B cell (primary cell): ENCODE measurements around the gene DENND6A. TPM values are rescaled to one million over a fixed set of nuclear protein-coding genes. Genes with fewer than 3 reads are reported as not detected.

Source experiments
- ATAC-seq: fragments of 200-7000 bp; cut with Tn5 transposase; one replicate; pipeline ENCODE4 v1.10.0; 2021; ENCODE audit warnings: low read depth, mild to moderate bottlenecking, moderate number of reproducible peaks, moderate library complexity
- CTCF ChIA-PET: fragments of 350-600 bp; sonication (Branson Sonifier 250); formaldehyde crosslinking; loops from one replicate; lab custom pipeline; 2021; ENCODE audit warnings: antibody characterized with exemption, inconsistent platforms; lab: Charles Lee
- POLR2A ChIA-PET: fragments of 350-600 bp; sonication (Branson Sonifier 250); formaldehyde crosslinking; loops from one replicate; lab custom pipeline; 2021; ENCODE audit warnings: antibody characterized with exemption; lab: Charles Lee
- DNase-seq: peaks from one replicate; pipeline ENCODE4 v3.0.0; 2013
- H2AFZ ChIP-seq: 2 replicates; pipeline ENCODE4 v1.6.1; 2012; ENCODE audit warnings: mild to moderate bottlenecking, low read depth, low read length; ENCODE audit not compliant: insufficient read depth, poor library complexity, severe bottlenecking
- H3K27ac ChIP-seq, 2 donors: 1 replicate in 1 of 2; 2 replicates in 1 of 2; pipeline ENCODE4 v1.5.1; 2012 to 2013; ENCODE audit warnings: low read length in 2 of 2, mild to moderate bottlenecking in 2 of 2, moderate library complexity in 1 of 2
- H3K27me3 ChIP-seq, 4 experiments: fragments of 200-600 bp in 1 of 4; sonication (generic) in 1 of 4; replicated peaks in 1 of 4; 1 replicate in 2 of 4; 2 replicates in 2 of 4; pipeline versions ENCODE4 v1.6.1 to v1.7.0; 2013 to 2016; ENCODE audit warnings: low read length in 3 of 4, mild to moderate bottlenecking in 2 of 4, mixed read lengths in 1 of 4, moderate library complexity in 1 of 4; ENCODE audit not compliant: insufficient read depth in 4 of 4, control insufficient read depth in 3 of 4; ENCODE audit errors: control extremely low read depth in 1 of 4
- H3K36me3 ChIP-seq, 2 experiments: replicated peaks in 1 of 2; 1 replicate in 1 of 2; 2 replicates in 1 of 2; pipeline versions ENCODE4 v1.6.1 to v1.7.1; 2013; ENCODE audit warnings: low read length in 1 of 2; ENCODE audit not compliant: insufficient read depth in 2 of 2, control insufficient read depth in 1 of 2; ENCODE audit errors: control extremely low read depth in 1 of 2, extremely low read depth in 1 of 2
- H3K4me1 ChIP-seq, 2 donors: fragments of 200-600 bp in 1 of 2; sonication (generic) in 1 of 2; 1 replicate in 1 of 2; 2 replicates in 1 of 2; pipeline versions ENCODE4 v1.5.1 to v1.6.1; 2013 to 2017; ENCODE audit warnings: low read length in 2 of 2; ENCODE audit not compliant: control insufficient read depth in 2 of 2, insufficient read depth in 2 of 2
- H3K4me2 ChIP-seq: replicated peaks from 2 replicates; pipeline ENCODE3; 2012; ENCODE audit warnings: mild to moderate bottlenecking, low read depth, low read length; ENCODE audit not compliant: poor library complexity, severe bottlenecking
- H3K4me3 ChIP-seq, 5 experiments: fragments of 200-600 bp in 1 of 5; sonication (generic) in 1 of 5; 1 replicate in 3 of 5; 2 replicates in 2 of 5; pipeline versions ENCODE4 v1.5.1 to v1.7.0; 2011 to 2016; ENCODE audit warnings: low read length in 4 of 5, mild to moderate bottlenecking in 4 of 5, low read depth in 2 of 5, control low read depth in 1 of 5, moderate library complexity in 1 of 5; ENCODE audit not compliant: insufficient read depth in 1 of 5; ENCODE audit errors: control extremely low read depth in 1 of 5, extremely low read depth in 1 of 5
- H3K79me2 ChIP-seq: fragments of 200-600 bp; sonication (generic); one replicate; pipeline ENCODE4 v1.6.0; 2016; ENCODE audit warnings: low read length; ENCODE audit not compliant: control insufficient read depth, insufficient read depth
- H3K9ac ChIP-seq: fragments of 200-600 bp; sonication (generic); 2 replicates; pipeline ENCODE4 v1.6.1; 2017; ENCODE audit warnings: mild to moderate bottlenecking, low read length, moderate library complexity
- H3K9me3 ChIP-seq, 3 donors: one replicate each; pipeline versions ENCODE4 v1.6.1 to v1.7.1; 2013; ENCODE audit warnings: low read length in 2 of 3; ENCODE audit not compliant: control insufficient read depth in 2 of 3, insufficient read depth in 1 of 3; ENCODE audit errors: control extremely low read depth in 1 of 3
- H4K20me1 ChIP-seq: 2 replicates; pipeline ENCODE4 v1.6.0; 2012; ENCODE audit warnings: mild to moderate bottlenecking, low read length; ENCODE audit not compliant: insufficient read depth, control insufficient read depth, poor library complexity, severe bottlenecking
- H3K27ac Mint-ChIP-seq: one replicate; pipeline ENCODE4 v1.8.0; 2021; ENCODE audit warnings: mixed read lengths
- H3K27me3 Mint-ChIP-seq: one replicate; pipeline ENCODE4 v1.8.0; 2021; ENCODE audit warnings: mixed read lengths
- H3K4me1 Mint-ChIP-seq: one replicate; pipeline ENCODE4 v1.8.0; 2021; ENCODE audit warnings: mixed read lengths
- H3K4me3 Mint-ChIP-seq: one replicate; pipeline ENCODE4 v1.8.0; 2021; ENCODE audit warnings: mixed read lengths
- H3K9me3 Mint-ChIP-seq: one replicate; pipeline ENCODE4 v1.8.0; 2022; ENCODE audit warnings: mixed read lengths; ENCODE audit not compliant: insufficient read depth
- EZH2 ChIP-seq: IDR thresholded peaks from 2 replicates; pipeline ENCODE4 v1.6.1; 2012; ENCODE audit warnings: borderline replicate concordance, low read depth, mild to moderate bottlenecking, moderate library complexity, low read length; ENCODE audit not compliant: insufficient read depth, poor library complexity, severe bottlenecking
- WGBS: methylation state at CpG from one replicate; pipeline ENCODE4 v1.1.5; 2013; ENCODE audit warnings: missing lambda C conversion rate; ENCODE audit not compliant: insufficient coverage; 5-methylcytosine and 5-hydroxymethylcytosine counted together
- intact Hi-C: fragments of 100-400 bp; cut with micrococcal nuclease; formaldehyde crosslinking; loops from one replicate; pipeline ENCODE4 v1.10.0; 2022
- polyA plus RNA-seq: library from polyadenylated mRNA; depleted of rRNA; stranded (reverse); fragments of >200 nt; gene quantifications from 2 replicates; pipeline ENCODE4 v1.2.3, GENCODE V29; 2012
- total RNA-seq, 2 donors: library from RNA; stranded (reverse); fragments of 120-200 nt in 1 of 2; gene quantifications; 1 replicate in 1 of 2; 2 replicates in 1 of 2; pipeline versions ENCODE4 v1.2.3 to v1.2.4, GENCODE V29; 2013 to 2022
- TF ChIP-seq, protein P1 (sequence below): fragments of 200-600 bp; IDR thresholded peaks from one replicate; pipeline ENCODE4 v1.8.0; 2022; ENCODE audit warnings: antibody characterized with exemption, mild to moderate bottlenecking

DENND6A gene
- total and polyA plus RNA-seq, 2 donors (not counting 1 experiment from before 2014, with no cell fraction given): 10.0 to 31.5 TPM

DNA sequence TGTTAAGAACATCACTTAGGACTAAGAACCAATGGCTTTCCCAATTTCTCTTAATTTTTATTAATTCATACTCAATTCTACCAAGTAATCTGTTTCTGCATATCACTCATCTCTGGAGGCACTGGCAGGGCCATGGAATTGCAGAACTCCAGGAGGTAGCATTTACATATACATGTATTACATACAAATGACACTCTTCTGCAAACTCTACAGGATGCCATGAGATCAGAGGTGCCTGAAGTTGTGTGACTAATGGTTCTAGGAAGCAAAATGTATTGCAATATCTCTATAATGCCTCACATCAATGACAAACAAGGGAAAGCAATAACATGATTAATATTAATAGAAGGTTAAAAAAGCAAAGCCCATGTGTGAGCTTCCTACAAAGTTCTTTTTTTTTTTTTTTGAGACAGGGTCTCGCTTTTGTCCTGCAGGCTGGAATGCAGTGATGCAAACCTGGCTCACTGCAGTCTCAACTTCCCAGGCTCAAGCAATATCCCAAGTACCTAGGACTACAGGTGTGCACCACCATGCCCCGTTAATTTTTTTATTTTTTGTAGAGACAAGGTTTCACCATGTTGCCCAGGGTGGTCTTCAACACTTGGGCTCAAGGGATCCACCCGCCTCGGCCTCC is 33.0 kb downstream of the DENND6A start:
- Histone ChIP-seq H3K4me1 (no peaks in the 10 kb centered on the region), H3K27me3 (no peaks in the 10 kb centered on the region), H3K4me2 (no peak overlapping the region), H3K79me2 (no peaks in the 10 kb centered on the region), H3K27ac (no peak overlapping the region), H2AFZ (no peak overlapping the region), H3K9me3 (no peaks in the 10 kb centered on the region), H4K20me1 (no peaks in the 10 kb centered on the region), H3K9ac (no peak overlapping the region), H3K36me3 (peaks cover 15 to 37% of the 10 kb centered on the region in 2 experiments), H3K4me3 (no peak overlapping the region)
- POLR2A ChIA-PET: interaction anchor here (0.7 kb wide), 1 partner anchor 101 kb away, joined by 4 read pairs; no protein-coding TSS in a partner anchor
- Mint-ChIP-seq H3K27me3 (no peaks in the 10 kb centered on the region), H3K4me1 (no peaks in the 10 kb centered on the region), H3K4me3 (no peak overlapping the region), H3K9me3 (no peaks in the 10 kb centered on the region), H3K27ac (no peak overlapping the region)
- no peak for TF ChIP-seq EZH2
- TF ChIP-seq, protein P1, sequence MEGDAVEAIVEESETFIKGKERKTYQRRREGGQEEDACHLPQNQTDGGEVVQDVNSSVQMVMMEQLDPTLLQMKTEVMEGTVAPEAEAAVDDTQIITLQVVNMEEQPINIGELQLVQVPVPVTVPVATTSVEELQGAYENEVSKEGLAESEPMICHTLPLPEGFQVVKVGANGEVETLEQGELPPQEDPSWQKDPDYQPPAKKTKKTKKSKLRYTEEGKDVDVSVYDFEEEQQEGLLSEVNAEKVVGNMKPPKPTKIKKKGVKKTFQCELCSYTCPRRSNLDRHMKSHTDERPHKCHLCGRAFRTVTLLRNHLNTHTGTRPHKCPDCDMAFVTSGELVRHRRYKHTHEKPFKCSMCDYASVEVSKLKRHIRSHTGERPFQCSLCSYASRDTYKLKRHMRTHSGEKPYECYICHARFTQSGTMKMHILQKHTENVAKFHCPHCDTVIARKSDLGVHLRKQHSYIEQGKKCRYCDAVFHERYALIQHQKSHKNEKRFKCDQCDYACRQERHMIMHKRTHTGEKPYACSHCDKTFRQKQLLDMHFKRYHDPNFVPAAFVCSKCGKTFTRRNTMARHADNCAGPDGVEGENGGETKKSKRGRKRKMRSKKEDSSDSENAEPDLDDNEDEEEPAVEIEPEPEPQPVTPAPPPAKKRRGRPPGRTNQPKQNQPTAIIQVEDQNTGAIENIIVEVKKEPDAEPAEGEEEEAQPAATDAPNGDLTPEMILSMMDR: no peak
- DNase-seq (no peak), ATAC-seq (no peak)
- CTCF ChIA-PET: no interaction called here
- intact Hi-C loops: no loop called here
- 100% methylated on average over 2 of the region's 4 CpGs for WGBS

DNA sequence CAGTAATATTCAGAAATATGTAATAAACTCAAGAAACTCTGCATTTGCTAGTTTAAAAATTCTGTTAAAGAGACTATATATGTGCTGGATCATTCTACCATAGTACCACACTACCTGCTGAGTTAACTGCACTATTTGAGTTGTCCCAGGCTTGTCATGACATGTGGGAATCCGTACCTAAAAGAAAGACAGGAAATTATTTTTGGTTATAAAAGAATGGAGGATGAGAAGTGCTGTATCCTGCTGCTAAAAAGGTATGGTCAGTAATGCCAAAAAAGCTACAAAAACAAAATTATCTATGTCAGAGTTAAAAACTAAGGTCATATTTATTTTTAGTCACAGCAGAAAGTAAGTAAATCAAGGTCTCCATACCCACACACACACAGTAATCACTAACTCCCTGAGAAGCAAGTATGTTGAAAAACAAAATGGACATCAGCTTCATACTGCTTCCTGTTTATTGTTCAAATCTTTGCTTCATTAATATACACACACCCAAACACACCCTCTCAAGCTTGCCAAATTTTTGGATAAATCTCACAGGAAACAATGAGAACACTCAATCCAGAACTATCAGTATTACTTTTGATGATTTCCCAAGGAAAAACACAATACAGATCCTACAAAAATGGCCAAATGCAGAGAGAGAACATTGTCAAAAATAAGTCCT is 33.7 kb downstream of the DENND6A start:
- H3K27ac Mint-ChIP-seq: no peak overlapping the region
- no peak for ATAC-seq
- Histone ChIP-seq H3K36me3 (peaks cover 16 to 38% of the 10 kb centered on the region in 2 experiments), H3K4me3 (no peak overlapping the region), H3K79me2 (no peaks in the 10 kb centered on the region), H4K20me1 (no peaks in the 10 kb centered on the region), H2AFZ (no peak overlapping the region), H3K27me3 (no peaks in the 10 kb centered on the region), H3K4me1 (no peaks in the 10 kb centered on the region), H3K27ac (no peak overlapping the region), H3K9ac (no peak overlapping the region), H3K4me2 (no peak overlapping the region), H3K9me3 (no peaks in the 10 kb centered on the region)
- no peaks in the 10 kb centered on the region for H3K4me1 Mint-ChIP-seq
- H3K27me3 Mint-ChIP-seq: no peaks in the 10 kb centered on the region
- intact Hi-C loops: no loop called here
- POLR2A ChIA-PET: no interaction called here
- H3K4me3 Mint-ChIP-seq: no peak overlapping the region
- DNase-seq: no peak
- WGBS: no CpG with 5 or more reads among the region's 1 CpG
- H3K9me3 Mint-ChIP-seq: no peaks in the 10 kb centered on the region
- TF ChIP-seq, protein P1: no peak
- no peak for TF ChIP-seq EZH2
- CTCF ChIA-PET: no interaction called here
